RWPE2 (cell line): Measurements from ENCODE around the gene SPTB.

Source experiments
- ATAC-seq: fragments of 200-7000 bp; cut with Tn5 transposase; 3 replicates; pipeline ENCODE4 v1.9.1; 2021; ENCODE audit warnings: low read depth
- DNase-seq: peaks from one replicate; pipeline ENCODE4 v3.0.0-alpha.2; 2020; ENCODE audit warnings: low spot score
- H3K27ac ChIP-seq: fragments of 450-650 bp; 2 replicates; pipeline ENCODE4 v1.5.1; 2017; ENCODE audit warnings: mild to moderate bottlenecking; ENCODE audit not compliant: poor library complexity, severe bottlenecking
- H3K27me3 ChIP-seq: fragments of 250-450 bp; sonication (Bioruptor Pico); 2 replicates; pipeline ENCODE4 v1.5.1; 2021; ENCODE audit warnings: mild to moderate bottlenecking, moderate library complexity; ENCODE audit not compliant: insufficient read depth, poor library complexity, severe bottlenecking
- H3K36me3 ChIP-seq: fragments of 250-450 bp; sonication (Bioruptor Pico); 2 replicates; pipeline ENCODE4 v1.5.1; 2020; ENCODE audit warnings: low read depth, mild to moderate bottlenecking, moderate library complexity
- H3K4me1 ChIP-seq: fragments of 250-450 bp; sonication (Bioruptor Pico); 2 replicates; pipeline ENCODE4 v1.5.1; 2021; ENCODE audit warnings: mild to moderate bottlenecking, moderate library complexity; ENCODE audit not compliant: insufficient read depth, poor library complexity, severe bottlenecking
- H3K4me3 ChIP-seq: fragments of 250-450 bp; sonication (Bioruptor Pico); 2 replicates; pipeline ENCODE4 v1.5.1; 2021; ENCODE audit warnings: mild to moderate bottlenecking, moderate library complexity; ENCODE audit not compliant: severe bottlenecking
- H3K9me3 ChIP-seq: fragments of 250-450 bp; sonication (Bioruptor Pico); 2 replicates; pipeline ENCODE4 v1.5.1; 2021; ENCODE audit warnings: mild to moderate bottlenecking, moderate library complexity; ENCODE audit not compliant: severe bottlenecking
- TF ChIP-seq, protein P1 (sequence below): fragments of 450-650 bp; IDR thresholded peaks from one replicate; pipeline ENCODE4 v1.5.1; 2017; ENCODE audit warnings: mild to moderate bottlenecking, moderate library complexity; ENCODE audit not compliant: poor library complexity, severe bottlenecking

The SPTB gene

DNA sequence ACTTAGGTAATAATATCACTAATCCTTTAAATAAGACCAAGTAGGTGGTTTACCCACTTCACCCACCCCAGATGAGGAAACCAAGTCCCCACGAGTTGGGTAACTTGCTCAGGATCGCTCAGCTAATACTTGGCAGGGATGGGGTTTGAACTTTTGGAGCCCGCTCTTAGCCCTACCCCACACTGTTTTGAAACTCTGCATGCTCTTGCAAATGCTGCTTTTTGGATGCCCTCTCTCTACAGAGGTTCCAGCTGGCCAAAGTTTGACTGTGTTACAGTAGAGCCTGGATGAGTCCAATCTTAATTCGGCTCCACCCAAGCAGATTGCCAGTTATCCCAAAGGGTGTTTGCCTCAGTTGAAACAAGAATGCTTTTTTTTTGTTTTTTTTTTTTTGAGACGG is 168.7 kb downstream of the SPTB start:
- Histone ChIP-seq H3K4me1 (peaks cover 67% of the 10 kb centered on the region), H3K36me3 (peaks cover 73% of the 10 kb centered on the region), H3K27me3 (no peaks in the 10 kb centered on the region), H3K4me3 (no peak overlapping the region), H3K27ac (no peak overlapping the region), H3K9me3 (peaks cover 16% of the 10 kb centered on the region)
- DNase-seq, result peak; percentile 7
- TF ChIP-seq, protein P1, sequence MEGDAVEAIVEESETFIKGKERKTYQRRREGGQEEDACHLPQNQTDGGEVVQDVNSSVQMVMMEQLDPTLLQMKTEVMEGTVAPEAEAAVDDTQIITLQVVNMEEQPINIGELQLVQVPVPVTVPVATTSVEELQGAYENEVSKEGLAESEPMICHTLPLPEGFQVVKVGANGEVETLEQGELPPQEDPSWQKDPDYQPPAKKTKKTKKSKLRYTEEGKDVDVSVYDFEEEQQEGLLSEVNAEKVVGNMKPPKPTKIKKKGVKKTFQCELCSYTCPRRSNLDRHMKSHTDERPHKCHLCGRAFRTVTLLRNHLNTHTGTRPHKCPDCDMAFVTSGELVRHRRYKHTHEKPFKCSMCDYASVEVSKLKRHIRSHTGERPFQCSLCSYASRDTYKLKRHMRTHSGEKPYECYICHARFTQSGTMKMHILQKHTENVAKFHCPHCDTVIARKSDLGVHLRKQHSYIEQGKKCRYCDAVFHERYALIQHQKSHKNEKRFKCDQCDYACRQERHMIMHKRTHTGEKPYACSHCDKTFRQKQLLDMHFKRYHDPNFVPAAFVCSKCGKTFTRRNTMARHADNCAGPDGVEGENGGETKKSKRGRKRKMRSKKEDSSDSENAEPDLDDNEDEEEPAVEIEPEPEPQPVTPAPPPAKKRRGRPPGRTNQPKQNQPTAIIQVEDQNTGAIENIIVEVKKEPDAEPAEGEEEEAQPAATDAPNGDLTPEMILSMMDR, result no peak
- no peak for ATAC-seq

DNA sequence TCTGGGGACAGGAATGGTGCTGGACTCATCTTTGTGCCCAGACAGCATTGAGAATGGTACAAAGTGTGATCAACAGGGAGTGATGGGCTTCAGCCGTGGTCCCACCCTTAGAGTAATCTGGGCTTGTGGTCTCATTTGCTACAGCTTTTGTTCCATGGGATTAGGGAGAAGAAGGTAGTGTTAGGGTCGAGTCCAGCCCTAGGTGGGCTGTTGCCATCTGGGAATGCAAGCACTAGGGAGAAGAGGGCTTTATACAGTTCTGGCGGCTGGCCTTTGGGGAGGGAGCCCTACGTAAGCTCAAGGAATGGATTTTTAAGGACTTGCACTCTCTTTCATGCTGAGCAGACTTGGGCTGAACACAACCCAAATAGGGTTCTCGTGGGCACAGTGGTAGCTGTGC is 170.6 kb downstream of the SPTB start:
- Histone ChIP-seq H3K4me1 (peaks cover 54% of the 10 kb centered on the region), H3K27me3 (no peaks in the 10 kb centered on the region), H3K4me3 (no peak overlapping the region), H3K27ac (peak overlapping the region; percentile 90), H3K9me3 (peaks cover 16% of the 10 kb centered on the region), H3K36me3 (peaks cover 66% of the 10 kb centered on the region)
- no peak for ATAC-seq
- TF ChIP-seq, protein P1, result no peak
- DNase-seq, result peak; percentile 29

DNA sequence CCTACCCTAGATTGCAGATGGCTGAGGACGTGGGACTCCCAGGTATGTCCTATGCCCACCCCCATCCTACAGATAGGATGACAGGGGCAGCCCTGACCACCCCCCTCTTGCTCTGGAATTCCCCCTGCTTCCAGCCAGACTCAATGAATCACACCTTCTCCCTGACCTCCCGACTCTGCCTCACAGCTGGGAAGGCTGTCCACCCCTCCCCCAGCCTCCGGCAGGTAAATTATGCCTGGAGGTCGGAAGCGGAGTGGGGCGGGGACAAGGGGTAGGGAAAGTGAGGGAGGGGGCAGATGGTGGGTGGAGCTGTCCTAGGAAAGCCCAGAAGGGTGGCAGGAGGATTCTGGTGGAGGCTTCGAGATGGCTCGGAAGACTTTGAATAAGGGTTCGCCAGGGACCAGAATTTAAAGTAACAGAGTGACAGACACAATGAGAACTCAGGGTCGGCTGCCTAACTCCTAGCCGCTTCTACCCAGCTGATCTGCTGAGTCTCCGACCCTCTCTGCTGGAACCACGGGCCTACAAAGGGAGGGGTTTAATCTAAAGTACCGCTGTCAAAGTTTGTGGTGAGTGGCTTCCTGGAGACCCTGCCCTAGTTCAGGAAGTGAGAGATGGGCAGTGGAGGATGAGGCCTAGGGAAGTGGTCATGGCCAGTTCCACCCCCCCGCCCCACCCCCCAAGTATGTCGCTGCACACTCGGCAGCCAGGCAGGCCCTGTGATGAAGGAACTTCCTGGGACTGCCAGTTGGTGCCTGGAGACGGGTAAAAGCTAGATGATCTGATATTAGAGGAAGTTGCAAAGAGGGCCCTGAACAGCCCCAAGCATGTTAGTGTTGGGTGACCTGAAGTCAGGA is 171.3 kb downstream of the SPTB start:
- TF ChIP-seq, protein P1, result no peak
- ATAC-seq (peak; percentile 44), DNase-seq (peak; percentile 97)
- H3K36me3 ChIP-seq, result peaks cover 59% of the 10 kb centered on the region
- peaks cover 51% of the 10 kb centered on the region for H3K4me1 ChIP-seq
- peak overlapping the region; percentile 90 for H3K27ac ChIP-seq
- H3K4me3 ChIP-seq, result peak overlapping the region; percentile 8
- peaks cover 12% of the 10 kb centered on the region for H3K9me3 ChIP-seq
- H3K27me3 ChIP-seq, result no peaks in the 10 kb centered on the region

DNA sequence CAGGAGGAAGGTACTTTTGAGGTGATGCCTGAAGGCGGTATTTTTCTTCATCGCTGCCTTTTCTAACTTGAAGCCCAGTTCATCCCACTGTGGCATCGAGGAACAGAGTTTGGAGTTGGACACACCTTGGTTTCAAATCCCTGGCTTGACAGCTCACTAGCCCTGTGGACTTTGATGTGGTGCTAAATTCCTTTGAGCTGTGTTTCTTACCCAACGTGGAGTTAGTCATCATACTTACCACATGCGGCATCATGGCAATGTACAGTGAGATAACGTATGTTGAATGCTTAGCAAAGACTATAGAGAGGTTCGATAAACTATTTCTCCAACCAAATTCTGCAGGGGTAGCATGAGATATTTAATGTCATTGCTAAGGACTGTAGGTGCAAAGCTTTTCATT is 172.0 kb downstream of the SPTB start:
- no peaks in the 10 kb centered on the region for H3K27me3 ChIP-seq
- peaks cover 4% of the 10 kb centered on the region for H3K9me3 ChIP-seq
- peak; percentile 65 for ATAC-seq
- peak overlapping the region; percentile 90 for H3K27ac ChIP-seq
- TF ChIP-seq, protein P1, result no peak
- peak; percentile 87 for DNase-seq
- H3K4me1 ChIP-seq, result peaks cover 54% of the 10 kb centered on the region
- peaks cover 52% of the 10 kb centered on the region for H3K36me3 ChIP-seq
- no peak overlapping the region for H3K4me3 ChIP-seq

DNA sequence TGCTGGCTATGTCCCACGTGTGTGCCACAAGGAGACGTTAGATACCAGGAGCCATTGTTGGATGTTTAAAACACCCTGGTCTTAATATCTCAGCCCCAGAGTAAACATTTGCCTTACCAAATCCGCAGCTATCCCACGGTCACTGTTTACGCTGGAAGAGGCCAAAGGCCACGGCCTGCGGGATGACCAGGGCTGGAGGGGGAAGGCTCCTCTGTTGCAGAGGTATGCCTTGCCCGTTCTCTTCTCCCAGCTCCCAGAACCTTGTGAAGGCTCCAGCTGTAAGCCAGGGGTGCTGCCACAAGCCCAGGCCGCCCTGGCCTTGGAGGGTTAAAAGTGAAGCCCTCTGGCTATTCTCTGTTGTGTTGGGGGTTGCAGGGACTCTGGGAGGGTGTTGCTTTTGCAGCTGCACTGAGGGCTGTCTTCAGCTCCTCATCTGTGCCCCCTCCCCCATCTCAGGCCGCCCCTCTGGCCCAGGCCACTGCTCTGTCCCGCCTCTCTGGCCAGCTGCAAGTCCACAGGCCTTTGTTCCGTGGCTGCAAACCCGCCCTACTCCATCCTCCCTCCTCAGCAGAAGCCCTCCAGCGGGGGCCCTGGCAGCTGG is 173.0 kb downstream of the SPTB start:
- Histone ChIP-seq H3K4me1 (peaks cover 64% of the 10 kb centered on the region), H3K4me3 (peak overlapping the region; percentile 71), H3K27ac (peak overlapping the region; percentile 90), H3K27me3 (no peaks in the 10 kb centered on the region), H3K9me3 (no peaks in the 10 kb centered on the region), H3K36me3 (peaks cover 42% of the 10 kb centered on the region)
- TF ChIP-seq, protein P1, result no peak
- DNase-seq, result peak; percentile 60
- no peak for ATAC-seq
